Daoy (cell line): ENCODE results near the gene ZNF726. TPM values are rescaled to one million over a fixed set of nuclear protein-coding genes. Genes with fewer than 3 reads are reported as not detected.
A peak's percentile ranks its signal among the peaks of the same experiment; 100 is the strongest.
"Not testable (repeated sequence)": the region's sequence is repeated elsewhere in the genome, so short reads cannot be mapped to it uniquely, and the experiment has no call there.

Source experiments
- DNase-seq: peaks from one replicate; pipeline ENCODE4 v3.0.0-alpha.2; 2015; ENCODE audit warnings: low read depth
- total RNA-seq: library from RNA; depleted of rRNA; stranded (reverse); fragments of >200 nt; shearing (Covaris generic); gene quantifications from 2 replicates; pipeline ENCODE4 v1.2.3, GENCODE V29; 2014; rRNA removed

ZNF726 gene
- total RNA-seq, result 8.9 and 13.9 TPM in 2 replicates

- DNase-seq, result peak; percentile 94
These were observed at the start of gene ZNF726 for GRCh38 chr19:23914402-23915286. Gene ZNF726 (plus strand): TSS chr19:23914886. CDS start chr19:23914995, 109 bp downstream.

DNA sequence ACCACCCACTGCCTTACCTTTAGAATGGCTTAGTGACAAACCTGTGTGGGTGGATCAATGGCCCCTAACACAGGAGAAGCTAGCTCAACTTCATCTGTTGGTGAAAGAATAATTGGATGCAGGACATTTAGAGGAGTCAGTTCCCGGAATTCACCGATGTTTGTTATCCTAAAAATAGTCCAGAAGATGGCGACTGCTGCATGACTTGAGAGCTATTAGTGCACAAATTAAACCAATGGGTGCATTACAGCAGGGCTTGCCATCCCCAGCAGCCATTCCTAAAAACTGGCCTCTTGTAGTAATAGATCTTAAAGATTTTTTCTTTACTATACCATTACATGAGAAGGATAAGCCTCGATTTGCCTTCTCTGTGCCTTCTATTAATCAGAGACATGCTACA lies 46.8 kb upstream of the ZNF726 start:
- DNase-seq, result no peak

GRCh38 chr19:23868630-23869029 lies 46.1 kb upstream of the ZNF726 start:
- no peak for DNase-seq

GRCh38 chr19:23872282-23872919 lies 42.3 kb upstream of the ZNF726 start:
- DNase-seq, result no peak

GRCh38 chr19:23876261-23876660 lies 38.4 kb upstream of the ZNF726 start:
- DNase-seq, result no peak

DNA sequence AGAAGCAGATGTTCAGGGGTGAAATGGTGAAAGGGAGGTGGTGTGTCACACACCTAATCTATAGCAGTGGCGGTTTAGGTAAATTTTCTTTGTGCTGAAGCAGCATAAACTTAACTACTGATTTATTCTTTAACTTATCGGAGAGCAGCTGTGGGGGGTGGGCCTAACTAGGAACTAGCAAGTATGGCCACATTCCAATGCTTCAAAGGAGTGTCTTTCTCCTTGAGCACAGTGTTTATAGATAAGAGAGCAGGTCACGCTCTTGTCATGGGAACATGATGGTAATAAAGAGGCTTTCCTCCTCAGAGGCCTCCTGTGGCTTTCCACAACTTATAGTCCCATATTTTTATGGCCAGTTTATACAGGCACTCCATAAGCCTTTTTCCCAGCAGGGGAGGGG lies 37.9 kb upstream of the ZNF726 start:
- DNase-seq, result not testable (repeated sequence)

DNA sequence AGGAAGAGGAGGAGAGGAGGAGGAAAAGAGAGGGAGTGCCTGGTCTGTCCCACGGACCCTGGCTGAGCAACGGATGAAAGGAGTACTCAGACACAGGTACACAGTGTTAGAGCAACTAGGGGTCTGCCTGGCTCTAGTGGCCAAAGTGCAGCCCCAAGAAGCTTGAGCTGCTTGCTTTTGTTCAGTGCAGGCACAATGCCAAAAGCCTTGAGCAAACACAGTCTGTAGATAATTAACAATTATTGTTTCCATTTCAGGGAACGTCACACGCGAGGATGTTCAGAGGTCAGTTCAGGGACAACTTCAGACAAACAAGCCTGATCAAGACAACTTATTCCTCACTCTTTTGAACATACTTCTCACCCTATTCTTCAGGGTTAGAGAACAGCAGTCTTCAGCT lies 32.2 kb upstream of the ZNF726 start:
- DNase-seq, result no peak

DNA sequence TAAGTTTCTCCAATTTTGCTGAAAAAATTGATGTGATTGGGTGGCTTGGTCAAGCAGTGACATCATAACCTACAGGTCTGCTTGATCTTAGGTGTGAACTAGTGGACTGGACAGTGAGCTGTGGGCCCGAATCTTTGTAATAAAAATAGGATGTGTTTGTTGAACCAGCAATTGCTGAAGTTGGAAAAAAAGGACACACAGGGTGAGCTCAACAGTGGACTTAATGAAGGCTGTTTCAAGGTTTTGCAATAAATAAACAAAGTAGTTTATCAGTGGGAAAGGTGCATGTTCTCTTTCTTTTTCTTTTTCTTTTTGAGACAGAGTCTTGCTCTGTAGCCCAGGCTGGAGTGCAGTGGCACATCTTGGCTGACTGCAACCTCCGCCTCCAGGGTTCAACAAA lies 30.3 kb upstream of the ZNF726 start:
- no peak for DNase-seq

DNA sequence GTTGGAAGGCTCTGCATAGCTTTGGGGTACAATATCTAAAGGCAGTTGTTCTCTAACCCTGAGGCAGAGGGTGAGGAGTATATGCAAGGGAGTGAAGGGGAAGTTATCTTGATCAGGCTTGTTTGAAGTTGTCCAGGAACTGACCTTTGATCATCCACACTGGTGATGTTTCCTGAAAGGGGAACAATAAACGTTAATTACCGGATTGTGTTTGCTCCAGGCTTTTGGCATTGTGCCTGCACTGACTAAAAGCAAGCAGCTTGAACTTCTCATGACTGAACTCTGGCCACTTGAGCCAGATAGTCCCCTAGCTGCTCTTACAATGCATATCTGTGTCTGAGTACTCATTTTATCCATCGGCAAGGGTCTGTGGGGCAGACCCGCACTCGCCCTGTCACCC lies 27.0 kb upstream of the ZNF726 start:
- no peak for DNase-seq

GRCh38 chr19:23896096-23896495 lies 18.6 kb upstream of the ZNF726 start:
- not testable (repeated sequence) for DNase-seq

DNA sequence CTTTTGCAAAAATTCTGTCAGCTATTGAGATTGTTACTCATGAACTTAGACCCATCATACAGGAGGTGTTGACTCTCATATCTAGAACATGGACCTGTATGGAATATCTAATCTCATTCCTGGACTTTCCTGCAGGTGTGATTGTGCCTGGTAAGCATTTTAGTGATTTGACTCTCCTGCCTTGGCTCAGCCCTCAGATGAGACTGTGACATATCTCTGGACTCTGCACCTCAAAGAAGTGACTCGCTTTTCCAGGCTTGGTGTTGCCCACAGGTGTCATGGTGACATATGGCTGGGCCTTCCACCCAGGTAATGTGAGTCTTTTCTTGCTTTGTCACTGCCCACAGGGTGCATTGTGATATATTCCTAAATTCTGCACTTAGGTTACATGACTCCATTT lies 17.8 kb upstream of the ZNF726 start:
- DNase-seq, result no peak

GRCh38 chr19:23901360-23901759 lies 13.3 kb upstream of the ZNF726 start:
- no peak for DNase-seq

DNA sequence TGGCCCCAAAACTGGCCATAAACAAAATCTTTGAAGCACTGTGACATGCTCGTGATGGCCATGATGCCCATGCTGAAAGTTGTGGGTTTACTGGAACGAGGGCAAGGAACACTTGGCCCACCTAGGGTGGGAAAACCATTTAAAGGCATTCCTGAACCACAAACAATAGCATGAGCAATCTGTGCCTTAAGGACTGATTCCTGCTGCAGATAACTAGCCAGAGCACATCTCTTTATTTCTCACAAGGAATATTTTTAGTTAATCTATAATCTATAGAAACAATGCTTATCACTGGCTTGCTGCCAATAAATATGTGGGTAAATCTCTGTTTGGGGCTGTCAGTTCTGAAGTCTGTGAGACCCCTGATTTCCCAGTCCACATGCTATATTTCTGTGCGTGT lies 10.3 kb upstream of the ZNF726 start:
- no peak for DNase-seq

DNA sequence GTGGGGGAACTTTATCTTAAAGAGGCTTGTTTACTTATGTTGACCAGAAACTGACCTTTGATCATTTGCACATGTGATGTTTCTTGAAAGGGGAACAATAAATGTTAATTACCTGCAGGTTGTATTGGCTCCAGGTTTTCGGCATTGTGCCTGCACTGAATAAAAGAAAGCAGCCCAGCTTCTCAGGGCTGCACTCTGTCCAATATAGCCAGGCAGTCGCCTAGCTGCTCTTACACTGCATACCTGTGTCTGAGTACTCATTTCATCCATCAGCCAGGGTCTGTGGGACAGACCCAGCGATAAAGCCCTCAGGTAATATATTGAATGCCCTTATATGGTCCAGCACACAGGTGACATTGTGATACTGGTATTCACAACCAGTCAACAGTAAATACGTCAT lies 8.9 kb upstream of the ZNF726 start:
- no peak for DNase-seq

- DNase-seq, result no peak
These were observed 7.9 kb upstream of the ZNF726 start for GRCh38 chr19:23906835-23907234.

DNA sequence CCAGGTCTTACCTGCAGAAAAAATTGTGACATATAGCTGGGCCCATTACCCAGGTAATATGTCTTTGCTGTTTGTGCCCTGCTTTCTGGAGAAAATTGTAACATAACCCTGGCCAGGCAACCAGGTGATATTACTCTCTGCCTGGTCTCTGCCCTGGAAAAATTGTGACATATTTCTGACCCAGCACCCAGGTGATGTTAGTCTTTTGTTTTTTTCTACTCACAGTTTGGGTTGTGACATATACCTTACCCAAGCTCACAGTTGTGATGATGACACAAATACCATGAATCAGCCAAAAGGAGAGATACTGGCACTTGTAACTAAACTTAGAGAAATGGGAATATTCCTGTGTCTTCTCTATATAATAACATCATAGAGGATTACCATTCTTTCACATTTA lies 6.5 kb upstream of the ZNF726 start:
- no peak for DNase-seq

DNA sequence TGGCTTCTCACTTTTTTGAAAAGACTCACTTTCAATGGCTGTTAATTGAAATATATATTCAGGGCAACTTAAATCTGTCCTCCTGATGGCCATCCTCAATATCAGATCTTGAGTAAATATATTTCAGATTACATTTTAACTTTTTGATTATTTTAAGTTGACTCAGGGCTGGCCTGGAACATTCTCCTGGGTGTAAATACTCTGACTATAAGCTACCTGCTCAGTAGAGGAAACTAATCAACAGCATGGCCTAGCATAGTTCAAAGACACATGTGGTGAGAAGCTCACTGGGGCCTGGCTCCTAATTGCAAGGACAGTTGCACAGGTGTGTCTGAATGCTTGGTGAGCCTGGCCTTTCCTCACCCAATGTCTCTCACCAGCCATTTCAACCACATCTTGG lies 5.5 kb upstream of the ZNF726 start:
- DNase-seq, result no peak

DNA sequence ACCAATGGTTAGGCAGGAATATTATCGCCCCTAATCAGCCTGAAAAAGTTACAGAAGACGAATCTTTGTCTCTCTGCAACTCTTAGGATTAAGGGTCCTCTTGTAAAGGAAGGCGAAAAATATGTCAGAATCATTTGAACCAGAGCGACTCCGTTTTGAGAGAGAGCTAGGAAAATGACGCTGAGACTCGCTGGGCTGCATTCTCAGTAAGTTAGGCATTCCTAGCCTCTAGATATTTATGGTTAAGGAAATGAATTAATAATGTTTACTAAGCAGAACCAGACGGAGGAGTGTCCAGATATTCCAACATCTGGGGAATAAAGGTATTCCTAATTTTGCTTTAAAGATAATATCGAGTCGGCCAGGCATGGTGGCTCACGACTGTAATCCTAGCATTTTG lies 755 bp upstream of the ZNF726 start:
- no peak for DNase-seq

DNA sequence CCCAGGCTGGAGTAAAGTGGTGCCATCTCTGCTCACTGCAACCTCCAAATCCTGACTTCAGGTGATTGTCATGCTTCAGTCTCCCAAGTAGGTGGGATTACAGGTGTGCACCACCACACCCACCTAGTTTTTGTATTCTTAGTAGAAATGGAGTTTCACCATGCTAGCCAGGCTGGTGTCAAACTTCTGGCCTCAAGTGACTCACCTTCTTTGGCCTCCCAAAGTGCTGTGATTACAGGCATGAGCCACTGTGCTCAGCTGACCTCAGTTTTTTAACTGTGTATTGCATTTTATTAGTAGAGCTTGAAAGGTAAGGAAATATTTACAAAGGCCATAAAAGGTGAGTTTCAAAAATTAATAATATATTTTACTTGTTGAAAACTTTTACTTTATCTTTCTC lies 2.3 kb downstream of the ZNF726 start:
- DNase-seq, result peak; percentile 21

DNA sequence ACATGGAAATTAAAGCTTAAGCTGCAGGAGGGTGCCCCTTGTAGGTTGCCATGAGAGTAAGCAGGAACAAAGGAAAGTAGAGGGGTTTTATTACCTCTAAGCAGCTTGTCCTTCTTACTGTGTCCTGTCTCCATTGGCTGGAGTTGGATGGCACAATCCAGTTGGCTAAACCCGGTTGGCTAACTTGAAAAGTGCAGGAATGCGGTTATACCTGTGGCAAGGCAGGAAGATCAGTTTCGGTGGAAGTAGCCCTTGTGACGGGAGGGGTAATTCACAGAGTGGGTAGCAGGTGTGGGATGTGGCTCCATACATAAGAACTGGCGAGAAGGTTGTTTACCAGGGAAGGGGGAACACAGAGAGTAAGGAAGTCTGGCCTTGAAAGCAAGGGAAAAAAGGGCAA lies 3.2 kb downstream of the ZNF726 start:
- DNase-seq, result no peak

- DNase-seq, result no peak
These were observed 10.6 kb downstream of the ZNF726 start for GRCh38 chr19:23925285-23925684.

DNA sequence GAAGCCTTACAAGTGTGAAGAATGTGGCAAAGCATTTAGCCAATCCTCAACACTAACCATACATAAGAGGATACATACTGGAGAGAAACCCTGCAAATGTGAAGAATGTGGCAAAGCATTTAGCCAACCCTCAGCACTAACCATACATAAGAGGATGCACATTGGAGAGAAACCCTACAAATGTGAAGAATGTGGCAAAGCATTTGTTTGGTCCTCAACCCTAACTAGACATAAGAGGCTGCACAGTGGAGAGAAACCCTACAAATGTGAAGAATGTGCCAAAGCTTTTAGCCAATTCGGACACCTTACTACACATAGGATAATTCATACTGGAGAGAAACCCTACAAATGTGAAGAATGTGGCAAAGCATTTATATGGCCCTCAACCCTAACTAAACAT lies 18.2 kb downstream of the ZNF726 start:
- no peak for DNase-seq

DNA sequence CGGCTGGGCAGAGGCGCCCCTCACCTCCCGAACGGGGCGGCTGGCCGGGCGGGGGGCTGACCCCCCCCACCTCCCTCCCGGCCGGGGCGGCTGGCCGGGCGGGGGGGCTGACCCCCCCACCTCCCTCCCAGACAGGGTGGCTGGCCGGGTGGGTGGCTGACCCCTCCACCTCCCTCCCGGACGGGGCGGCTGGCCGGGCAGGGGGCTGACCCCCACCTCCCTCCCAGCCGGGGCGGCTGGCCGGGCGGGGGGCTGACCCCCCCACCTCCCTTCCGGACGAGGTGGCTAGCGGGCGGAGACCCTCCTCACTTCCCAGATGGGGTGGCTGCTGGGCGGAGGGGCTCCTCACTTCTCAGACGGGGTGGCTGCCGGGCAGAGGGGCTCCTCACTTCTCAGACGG lies 22.3 kb downstream of the ZNF726 start:
- not testable (repeated sequence) for DNase-seq
